Esophagus squamous epithelium (tissue), 5 donors: Measurements from ENCODE around the gene CPXM2. TPM values are rescaled to one million over a fixed set of nuclear protein-coding genes. Genes with fewer than 3 reads are reported as not detected.

Experiments
- DNase-seq: peaks from one replicate; lab custom pipeline; 2025; lab: John Stamatoyannopoulos, UW
- H3K27ac ChIP-seq, 4 donors: fragments of 200-600 bp; sonication (generic); one replicate each; pipeline ENCODE4 v1.5.1; 2016 to 2019; ENCODE audit warnings: mild to moderate bottlenecking in 1 of 4
- H3K27me3 ChIP-seq, 4 donors: fragments of 200-600 bp; sonication (generic); 1 replicate in 3 of 4; 2 replicates in 1 of 4; pipeline versions ENCODE4 v1.5.1 to v1.6.0; 2017 to 2021; ENCODE audit warnings: antibody characterized with exemption in 1 of 4
- H3K36me3 ChIP-seq, 3 donors: fragments of 200-600 bp; sonication (generic); one replicate each; pipeline ENCODE4 v1.5.1; 2016 to 2019
- H3K4me1 ChIP-seq, 3 donors: fragments of 200-600 bp; sonication (generic); one replicate each; pipeline ENCODE4 v1.5.1; 2017 to 2019
- H3K4me3 ChIP-seq, 4 donors: fragments of 200-600 bp; sonication (generic); 1 replicate in 3 of 4; 2 replicates in 1 of 4; pipeline ENCODE4 v1.5.1; 2016 to 2019; ENCODE audit warnings: mild to moderate bottlenecking in 2 of 4, moderate library complexity in 1 of 4
- H3K9me3 ChIP-seq, 3 donors: fragments of 200-600 bp; sonication (generic); one replicate each; pipeline ENCODE4 v1.5.1; 2016 to 2019
- CTCF ChIP-seq, 6 experiments: fragments of 450-650 bp in 4 of 6; fragments of 200-600 bp in 2 of 6; sonication (generic) in 2 of 6; IDR thresholded peaks; one replicate each; pipeline ENCODE4 v1.5.1; 2016 to 2019; ENCODE audit warnings: antibody characterized with exemption in 6 of 6, mild to moderate bottlenecking in 4 of 6, moderate library complexity in 4 of 6
- POLR2A ChIP-seq, 4 donors: fragments of 450-650 bp; IDR thresholded peaks; one replicate each; pipeline ENCODE4 v1.6.1; 2017; ENCODE audit warnings: antibody characterized with exemption in 4 of 4, mild to moderate bottlenecking in 4 of 4, moderate library complexity in 3 of 4
- WGBS, 2 donors: methylation state at CpG; one replicate each; pipeline ENCODE4 v1.1.5; 2018; 5-methylcytosine and 5-hydroxymethylcytosine counted together
- intact Hi-C: fragments of 100-400 bp; cut with DNase I; formaldehyde crosslinking; loops from one replicate; pipeline ENCODE4 v1.15.0; 2022
- total RNA-seq, 4 donors: library from RNA; depleted of rRNA; stranded (reverse); fragments of >200 nt; gene quantifications; one replicate each; pipeline ENCODE4 v1.1.0, GENCODE V29; 2016
- donor health status: DM: yes; HTN: yes; CAD: no.

CPXM2 gene
- total RNA-seq, 4 donors from 2014 or later: 2.5 to 9.2 (median 3.0) TPM

- H3K4me1 ChIP-seq: peaks cover 0 to 5% (median 0%) of the 10 kb centered on the region in 3 donors
- no peak overlapping the region for H3K27ac ChIP-seq
- no peak for TF ChIP-seq POLR2A (IDR thresholded peaks at IDR 0.05)
- no peak for TF ChIP-seq CTCF (IDR thresholded peaks at IDR 0.05)
- intact Hi-C loops: no loop called here
- no peak overlapping the region for H3K4me3 ChIP-seq
- H3K36me3 ChIP-seq: peaks cover 0 to 5% (median 0%) of the 10 kb centered on the region in 3 donors
- no peak for DNase-seq
- WGBS, 2 donors: 73 to 90% methylated on average over 5 to 7 of the region's 7 CpGs
- peaks cover 0 to 4% (median 0%) of the 10 kb centered on the region in 4 donors for H3K27me3 ChIP-seq
- H3K9me3 ChIP-seq: no peaks in the 10 kb centered on the region
Observed at GRCh38 chr10:123759041-123759440, 132.6 kb downstream of the CPXM2 start.

GRCh38 chr10:123757853-123758252 lies 133.8 kb downstream of the CPXM2 start:
- H3K27ac ChIP-seq: no peak overlapping the region
- no peak overlapping the region for H3K4me3 ChIP-seq
- 65 to 100% methylated on average over 3 to 6 of the region's 6 CpGs for WGBS, 2 donors
- TF ChIP-seq CTCF (IDR thresholded peaks at IDR 0.05) (no peak), POLR2A (IDR thresholded peaks at IDR 0.05) (no peak)
- H3K36me3 ChIP-seq: peaks cover 0 to 5% (median 0%) of the 10 kb centered on the region in 3 donors
- DNase-seq: no peak
- intact Hi-C loops: no loop called here
- H3K27me3 ChIP-seq: peaks cover 0 to 8% (median 0%) of the 10 kb centered on the region in 4 donors
- no peaks in the 10 kb centered on the region for H3K9me3 ChIP-seq
- H3K4me1 ChIP-seq: peaks cover 0 to 5% (median 0%) of the 10 kb centered on the region in 3 donors

DNA sequence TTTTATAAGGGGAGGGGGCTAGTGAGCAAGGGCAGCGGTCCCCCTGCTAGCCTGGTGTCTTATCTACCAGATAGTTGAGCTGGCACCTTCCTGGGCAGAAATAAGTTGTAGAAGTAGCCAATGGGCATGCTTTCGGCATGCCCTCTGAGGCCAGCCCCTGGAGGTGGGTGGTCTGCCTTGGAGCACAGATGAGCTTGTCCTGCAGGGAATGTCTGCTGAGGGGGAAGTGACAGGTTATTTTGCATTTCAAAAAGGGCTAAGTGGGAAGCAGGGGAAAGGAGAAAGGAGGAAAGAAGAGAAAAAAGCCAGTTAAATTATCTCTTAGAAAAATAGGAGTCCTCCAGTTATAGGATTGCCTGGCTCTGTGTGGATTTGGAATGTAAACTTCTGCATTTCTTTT lies 136.5 kb downstream of the CPXM2 start:
- Histone ChIP-seq H3K27ac (no peak overlapping the region), H3K4me1 (no peaks in the 10 kb centered on the region), H3K36me3 (peaks cover 0 to 5% (median 0%) of the 10 kb centered on the region in 3 donors), H3K27me3 (peaks cover 0 to 8% (median 0%) of the 10 kb centered on the region in 4 donors), H3K4me3 (no peak overlapping the region), H3K9me3 (no peaks in the 10 kb centered on the region)
- DNase-seq: no peak
- TF ChIP-seq CTCF (IDR thresholded peaks at IDR 0.05) (no peak), POLR2A (IDR thresholded peaks at IDR 0.05) (no peak)
- 79 to 81% methylated on average over 2 of the region's 2 CpGs for WGBS, 2 donors
- intact Hi-C loops: no loop called here

DNA sequence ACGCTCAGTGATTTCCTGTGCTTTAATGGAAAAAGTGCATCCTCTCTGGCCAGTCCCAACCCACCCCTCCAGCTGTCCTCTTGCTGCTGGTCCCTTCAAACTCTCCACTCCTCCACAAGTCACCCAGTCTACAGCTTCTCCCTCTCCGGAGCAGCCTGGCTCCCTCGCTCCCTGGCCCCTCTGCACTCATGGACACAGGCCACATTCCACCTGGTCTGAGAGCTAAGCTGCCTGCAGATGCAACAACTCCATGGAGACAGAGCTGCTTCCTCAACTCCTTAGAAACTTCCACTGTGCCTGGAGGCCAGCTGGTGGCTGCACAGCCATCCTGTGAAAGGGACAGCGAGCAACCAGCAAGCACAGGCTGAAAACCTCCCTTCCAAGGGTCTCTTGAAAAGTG lies 137.5 kb downstream of the CPXM2 start:
- 84 to 95% methylated on average over 3 to 4 of the region's 4 CpGs for WGBS, 2 donors

More for the DNA sequence above, 137.5 kb downstream of the CPXM2 start:
- Histone ChIP-seq H3K27ac (no peak overlapping the region), H3K9me3 (no peaks in the 10 kb centered on the region), H3K36me3 (peaks cover 0 to 5% (median 0%) of the 10 kb centered on the region in 3 donors), H3K27me3 (peaks cover 0 to 8% (median 0%) of the 10 kb centered on the region in 4 donors), H3K4me1 (no peaks in the 10 kb centered on the region), H3K4me3 (no peak overlapping the region)
- DNase-seq: no peak
- intact Hi-C loops: no loop called here
- TF ChIP-seq CTCF (IDR thresholded peaks at IDR 0.05): no peak
- no peak for TF ChIP-seq POLR2A (IDR thresholded peaks at IDR 0.05)
